Loucy (cell line): ENCODE results near the gene SLC11A1.

ENCODE experiments used
- H2AFZ ChIP-seq: fragments of 200-600 bp; sonication (generic); 2 replicates; pipeline ENCODE4 v1.6.0; 2016; ENCODE audit warnings: antibody characterized with exemption, mild to moderate bottlenecking, low read length, moderate library complexity
- H3F3A ChIP-seq: fragments of 200-600 bp; 2 replicates; pipeline ENCODE4 v1.6.0; 2016; ENCODE audit warnings: antibody characterized with exemption, low read depth, mild to moderate bottlenecking
- H3K27me3 ChIP-seq: fragments of 200-600 bp; sonication (generic); 2 replicates; pipeline ENCODE4 v1.6.1; 2014; ENCODE audit warnings: low read length, mild to moderate bottlenecking; ENCODE audit not compliant: insufficient read depth, poor library complexity, severe bottlenecking
- H3K36me3 ChIP-seq: fragments of 200-600 bp; sonication (generic); 2 replicates; pipeline ENCODE4 v1.6.1; 2016; ENCODE audit warnings: low read length; ENCODE audit not compliant: insufficient read depth
- H3K4me1 ChIP-seq: fragments of 200-600 bp; sonication (generic); 2 replicates; pipeline ENCODE4 v1.5.1; 2014; ENCODE audit warnings: low read length, mild to moderate bottlenecking; ENCODE audit not compliant: insufficient read depth, poor library complexity, severe bottlenecking
- H3K4me2 ChIP-seq: fragments of 200-600 bp; sonication (generic); 2 replicates; pipeline ENCODE4 v1.6.0; 2014; ENCODE audit warnings: antibody characterized with exemption, low read length, low read depth, mild to moderate bottlenecking; ENCODE audit not compliant: poor library complexity, severe bottlenecking
- H3K4me3 ChIP-seq: fragments of 200-600 bp; sonication (generic); 2 replicates; pipeline ENCODE4 v1.5.1; 2014; ENCODE audit warnings: low read length, mild to moderate bottlenecking, mixed read lengths; ENCODE audit not compliant: poor library complexity, severe bottlenecking
- H3K79me2 ChIP-seq: fragments of 200-600 bp; sonication (generic); 2 replicates; pipeline ENCODE4 v1.6.1; 2014; ENCODE audit warnings: low read length; ENCODE audit not compliant: insufficient read depth
- H3K9ac ChIP-seq: fragments of 200-600 bp; sonication (generic); 2 replicates; pipeline ENCODE4 v1.6.0; 2014; ENCODE audit warnings: mild to moderate bottlenecking, low read depth, low read length, moderate library complexity; ENCODE audit not compliant: poor library complexity, severe bottlenecking
- H3K9me2 ChIP-seq: fragments of 200-600 bp; sonication (generic); replicated peaks from 2 replicates; pipeline ENCODE4 v1.6.1; 2016; ENCODE audit warnings: low read depth, low read length, mixed read lengths
- H3K9me3 ChIP-seq: fragments of 200-600 bp; sonication (generic); 2 replicates; pipeline ENCODE4 v1.6.1; 2014; ENCODE audit warnings: mild to moderate bottlenecking, antibody characterized with exemption, low read length, low read depth; ENCODE audit not compliant: insufficient read depth
- H4K20me1 ChIP-seq: fragments of 200-600 bp; sonication (generic); 2 replicates; pipeline ENCODE4 v1.6.0; 2014; ENCODE audit warnings: antibody characterized with exemption, low read length, mild to moderate bottlenecking; ENCODE audit not compliant: insufficient read depth, poor library complexity, severe bottlenecking
- EZH2phosphoT487 ChIP-seq: fragments of 200-600 bp; IDR thresholded peaks from 2 replicates; pipeline ENCODE4 v1.6.1; 2018; ENCODE audit warnings: antibody characterized with exemption, mild to moderate bottlenecking, moderate library complexity, borderline replicate concordance
- TF ChIP-seq, protein P1 (sequence below): fragments of 200-600 bp; sonication (generic); conservative IDR thresholded peaks from 2 replicates; pipeline ENCODE4 v1.5.1; 2014; ENCODE audit warnings: mild to moderate bottlenecking, antibody characterized with exemption, low read length

Gene SLC11A1

DNA sequence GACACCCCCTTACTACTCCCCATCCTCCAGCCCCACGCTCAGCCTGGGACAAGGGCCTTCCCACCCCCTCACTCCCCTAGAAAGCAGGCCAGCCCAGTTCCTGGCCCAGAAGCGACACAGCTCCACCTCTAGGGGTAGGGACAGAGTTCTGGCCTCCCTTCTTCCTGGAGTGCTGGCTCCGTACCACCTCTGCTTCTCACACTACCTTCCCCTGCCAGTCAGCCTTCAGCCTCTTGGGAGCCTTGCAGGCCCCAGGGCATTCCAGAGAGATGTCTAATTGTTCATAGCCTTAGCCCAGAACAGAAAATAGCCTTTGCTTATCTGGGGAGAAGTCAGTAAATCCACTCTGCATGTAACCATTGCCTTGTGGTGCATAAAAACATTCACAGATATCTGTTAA lies 38.5 kb upstream of the SLC11A1 start:
- Histone ChIP-seq H3K79me2 (no peaks in the 10 kb centered on the region), H4K20me1 (no peaks in the 10 kb centered on the region), H3K27me3 (no peaks in the 10 kb centered on the region), H3K9ac (no peak overlapping the region), H2AFZ (no peak overlapping the region), H3K4me1 (no peaks in the 10 kb centered on the region), H3K4me2 (no peak overlapping the region), H3K4me3 (no peak overlapping the region), H3K36me3 (no peaks in the 10 kb centered on the region), H3F3A (no peaks in the 10 kb centered on the region), H3K9me2 (no peaks in the 10 kb centered on the region), H3K9me3 (no peaks in the 10 kb centered on the region)
- TF ChIP-seq, protein P1, sequence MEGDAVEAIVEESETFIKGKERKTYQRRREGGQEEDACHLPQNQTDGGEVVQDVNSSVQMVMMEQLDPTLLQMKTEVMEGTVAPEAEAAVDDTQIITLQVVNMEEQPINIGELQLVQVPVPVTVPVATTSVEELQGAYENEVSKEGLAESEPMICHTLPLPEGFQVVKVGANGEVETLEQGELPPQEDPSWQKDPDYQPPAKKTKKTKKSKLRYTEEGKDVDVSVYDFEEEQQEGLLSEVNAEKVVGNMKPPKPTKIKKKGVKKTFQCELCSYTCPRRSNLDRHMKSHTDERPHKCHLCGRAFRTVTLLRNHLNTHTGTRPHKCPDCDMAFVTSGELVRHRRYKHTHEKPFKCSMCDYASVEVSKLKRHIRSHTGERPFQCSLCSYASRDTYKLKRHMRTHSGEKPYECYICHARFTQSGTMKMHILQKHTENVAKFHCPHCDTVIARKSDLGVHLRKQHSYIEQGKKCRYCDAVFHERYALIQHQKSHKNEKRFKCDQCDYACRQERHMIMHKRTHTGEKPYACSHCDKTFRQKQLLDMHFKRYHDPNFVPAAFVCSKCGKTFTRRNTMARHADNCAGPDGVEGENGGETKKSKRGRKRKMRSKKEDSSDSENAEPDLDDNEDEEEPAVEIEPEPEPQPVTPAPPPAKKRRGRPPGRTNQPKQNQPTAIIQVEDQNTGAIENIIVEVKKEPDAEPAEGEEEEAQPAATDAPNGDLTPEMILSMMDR, result no peak
- no peak for TF ChIP-seq EZH2phosphoT487

DNA sequence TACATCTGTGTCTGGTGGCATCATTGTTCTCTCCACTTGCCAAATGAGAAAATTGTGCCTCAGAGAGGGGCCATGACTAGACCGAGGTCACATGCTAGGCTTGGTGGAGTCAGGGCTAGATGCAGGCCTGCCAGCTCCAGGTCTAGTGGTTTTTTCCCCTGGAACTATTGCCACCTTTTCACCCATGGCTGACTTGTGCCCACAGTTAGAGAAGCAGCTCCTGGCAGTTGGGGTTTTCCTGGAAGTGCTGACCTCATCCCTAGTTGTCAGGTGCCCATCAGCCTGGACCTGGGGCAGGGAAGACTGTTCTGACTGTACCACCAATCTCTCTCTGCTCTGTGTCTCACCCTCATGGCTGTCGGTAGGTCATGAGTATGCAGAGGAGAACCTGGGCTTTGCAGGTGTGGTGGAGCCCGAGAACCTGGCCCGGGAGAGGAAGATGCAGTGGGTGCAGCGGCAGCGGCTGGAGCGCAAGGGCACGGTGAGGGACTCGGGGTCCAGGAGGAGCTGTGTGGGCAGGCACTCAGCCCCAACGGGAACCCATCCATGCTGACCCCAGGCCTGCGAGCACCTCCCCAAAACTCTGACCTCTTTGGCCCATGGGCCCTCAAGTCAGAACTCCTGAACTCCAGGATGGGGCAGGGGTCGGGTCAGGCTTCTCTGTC lies 37.9 kb upstream of the SLC11A1 start:
- Histone ChIP-seq H3K27me3 (no peaks in the 10 kb centered on the region), H3K36me3 (no peaks in the 10 kb centered on the region), H3K4me1 (no peaks in the 10 kb centered on the region), H3K4me2 (no peak overlapping the region), H3K9me2 (no peaks in the 10 kb centered on the region), H3K9me3 (no peaks in the 10 kb centered on the region), H2AFZ (no peak overlapping the region), H3K79me2 (no peaks in the 10 kb centered on the region), H3F3A (no peaks in the 10 kb centered on the region), H3K4me3 (no peak overlapping the region), H3K9ac (no peak overlapping the region), H4K20me1 (no peaks in the 10 kb centered on the region)
- TF ChIP-seq, protein P1, result no peak
- no peak for TF ChIP-seq EZH2phosphoT487

GRCh38 chr2:218344755-218345417 lies 37.2 kb upstream of the SLC11A1 start:
- Histone ChIP-seq H3K9me2 (no peaks in the 10 kb centered on the region), H3F3A (no peaks in the 10 kb centered on the region)

More at GRCh38 chr2:218344755-218345417, 37.2 kb upstream of the SLC11A1 start:
- no peaks in the 10 kb centered on the region for H3K4me1 ChIP-seq
- TF ChIP-seq, protein P1, result no peak
- no peak for TF ChIP-seq EZH2phosphoT487
- no peak overlapping the region for H2AFZ ChIP-seq
- H3K36me3 ChIP-seq, result no peaks in the 10 kb centered on the region
- no peaks in the 10 kb centered on the region for H3K9me3 ChIP-seq
- no peaks in the 10 kb centered on the region for H3K79me2 ChIP-seq
- no peak overlapping the region for H3K9ac ChIP-seq
- no peak overlapping the region for H3K4me3 ChIP-seq
- no peaks in the 10 kb centered on the region for H4K20me1 ChIP-seq
- H3K27me3 ChIP-seq, result no peaks in the 10 kb centered on the region
- H3K4me2 ChIP-seq, result no peak overlapping the region
